Endothelial cell of umbilical vein (primary cell): ENCODE measurements around the gene LLCFC1. TPM values are rescaled to one million over a fixed set of nuclear protein-coding genes. Genes with fewer than 3 reads are reported as not detected.
"Not testable (repeated sequence)": the region's sequence is repeated elsewhere in the genome, so short reads cannot be mapped to it uniquely, and the experiment has no call there.

Source experiments
- BruUV-seq: library from RNA; stranded (reverse); fragments of 400-500 nt; replicated peaks from 2 replicates; lab custom pipeline; 2021; lab: Mats Ljungman, UMichigan
- CTCF ChIA-PET: fragments of 300-600, 350-600 bp; sonication (Branson Sonifier 250); formaldehyde crosslinking; loops from one replicate; lab custom pipeline; 2021; ENCODE audit warnings: antibody characterized with exemption, inconsistent platforms; lab: Charles Lee
- POLR2A ChIA-PET: fragments of 300-600, 350-600 bp; sonication (Branson Sonifier 250); formaldehyde crosslinking; loops from one replicate; lab custom pipeline; 2021; ENCODE audit warnings: antibody characterized with exemption, inconsistent platforms; lab: Charles Lee
- DNase-seq: peaks from one replicate; pipeline ENCODE4 v3.0.0-alpha.2; 2011; ENCODE audit warnings: low read depth, low spot score
- FAIRE-seq: peaks from 2 replicates; lab custom pipeline; 2011; peaks lifted over from hg19 to GRCh38; lab: Jason Lieb, UNC
- H2AFZ ChIP-seq: 2 replicates; pipeline ENCODE4 v1.6.0; 2012; ENCODE audit warnings: low read depth, low read length, control low read depth, inconsistent platforms
- H3K27ac ChIP-seq: 2 replicates; pipeline ENCODE4 v1.5.1; 2011; ENCODE audit warnings: low read depth, mild to moderate bottlenecking, control low read depth, low read length, moderate library complexity; ENCODE audit not compliant: insufficient read depth
- H3K27me3 ChIP-seq, 2 experiments: 2 replicates each; pipeline versions ENCODE4 v1.6.0 to v1.6.1; 2011; ENCODE audit warnings: low read length in 2 of 2, mixed read lengths in 1 of 2; ENCODE audit not compliant: control insufficient read depth in 2 of 2, insufficient read depth in 2 of 2
- H3K36me3 ChIP-seq, 2 experiments: 2 replicates in 1 of 2; 3 replicates in 1 of 2; pipeline ENCODE4 v1.5.1; 2011; ENCODE audit warnings: low read length in 2 of 2, mild to moderate bottlenecking in 1 of 2, moderate library complexity in 1 of 2; ENCODE audit not compliant: control insufficient read depth in 2 of 2, insufficient read depth in 2 of 2; ENCODE audit errors: extremely low read depth in 1 of 2
- H3K4me1 ChIP-seq: 3 replicates; pipeline ENCODE4 v1.5.1; 2011; ENCODE audit warnings: mild to moderate bottlenecking, low read length; ENCODE audit not compliant: control insufficient read depth, insufficient read depth; ENCODE audit errors: extremely low read depth
- H3K4me2 ChIP-seq: 2 replicates; pipeline ENCODE4 v1.6.1; 2011; ENCODE audit warnings: low read length, control low read depth, mixed read lengths; ENCODE audit not compliant: insufficient read depth
- H3K4me3 ChIP-seq, 3 experiments: fragments of 200-600 bp in 1 of 3; sonication (generic), shearing (Covaris generic) in 1 of 3; replicated peaks in 1 of 3; 2 replicates each; pipeline ENCODE4 v1.5.1; 2011 to 2016; ENCODE audit warnings: control low read depth in 3 of 3, low read length in 3 of 3, mild to moderate bottlenecking in 2 of 3, inconsistent platforms in 1 of 3, low read depth in 1 of 3, moderate library complexity in 1 of 3; ENCODE audit not compliant: insufficient read depth in 1 of 3
- H3K79me2 ChIP-seq: 2 replicates; pipeline ENCODE4 v1.6.0; 2012; ENCODE audit warnings: low read length, inconsistent platforms; ENCODE audit not compliant: control insufficient read depth, insufficient read depth
- H3K9ac ChIP-seq: replicated peaks from 2 replicates; pipeline ENCODE3; 2011; ENCODE audit warnings: low read length, control low read depth; ENCODE audit not compliant: insufficient read depth; ENCODE audit errors: extremely low read depth
- H3K9me1 ChIP-seq: replicated peaks from 3 replicates; pipeline ENCODE4 v1.6.0; 2011; ENCODE audit warnings: mild to moderate bottlenecking, low read length; ENCODE audit not compliant: control insufficient read depth, insufficient read depth; ENCODE audit errors: extremely low read depth
- H3K9me3 ChIP-seq: replicated peaks from 2 replicates; pipeline ENCODE4 v1.5.1; 2012; ENCODE audit warnings: low read length, inconsistent platforms; ENCODE audit not compliant: control insufficient read depth, insufficient read depth
- H4K20me1 ChIP-seq: replicated peaks from 2 replicates; pipeline ENCODE3; 2011; ENCODE audit warnings: mild to moderate bottlenecking, low read length; ENCODE audit not compliant: control insufficient read depth, insufficient read depth; ENCODE audit errors: extremely low read depth
- CTCF ChIP-seq, 2 donors: IDR thresholded peaks; 1 replicate in 1 of 2; 2 replicates in 1 of 2; pipeline ENCODE4 v1.5.1; 2011; ENCODE audit warnings: low read length in 2 of 2, mild to moderate bottlenecking in 2 of 2, moderate library complexity in 2 of 2, control low read depth in 1 of 2, inconsistent platforms in 1 of 2, low read depth in 1 of 2; ENCODE audit not compliant: insufficient read depth in 1 of 2; ENCODE audit errors: extremely low read depth in 1 of 2
- EZH2 ChIP-seq: IDR thresholded peaks from 2 replicates; pipeline ENCODE4 v1.6.1; 2012; ENCODE audit warnings: borderline replicate concordance, low read depth, mild to moderate bottlenecking, moderate library complexity, low read length, inconsistent platforms; ENCODE audit not compliant: severe bottlenecking
- FOS ChIP-seq: IDR thresholded peaks from 2 replicates; pipeline ENCODE4 v1.6.1; 2011; ENCODE audit warnings: mild to moderate bottlenecking, low read length, moderate library complexity, borderline replicate concordance; ENCODE audit not compliant: insufficient read depth
- GATA2 ChIP-seq: IDR thresholded peaks from 2 replicates; pipeline ENCODE4 v1.7.0; 2011; ENCODE audit warnings: low read depth, mild to moderate bottlenecking, moderate library complexity, mixed read lengths, low read length; ENCODE audit not compliant: insufficient read length, insufficient read depth
- JUN ChIP-seq: IDR thresholded peaks from 2 replicates; pipeline ENCODE4 v1.6.1; 2011; ENCODE audit warnings: borderline replicate concordance, low read depth; ENCODE audit not compliant: insufficient read length, insufficient read depth
- MYC ChIP-seq: IDR thresholded peaks from one replicate; pipeline ENCODE4 v1.6.1; 2011; ENCODE audit warnings: mild to moderate bottlenecking, low read depth, low read length
- POLR2A ChIP-seq: IDR thresholded peaks from 2 replicates; pipeline ENCODE4 v1.6.1; 2012; ENCODE audit warnings: low read depth, mild to moderate bottlenecking, control low read depth, low read length
- POLR2AphosphoS5 ChIP-seq: IDR thresholded peaks from 2 replicates; pipeline ENCODE4 v1.6.1; 2012; ENCODE audit warnings: low read depth, mild to moderate bottlenecking, control low read depth, low read length, moderate library complexity; ENCODE audit not compliant: insufficient read depth
- dilution Hi-C: fragments of 300-500 bp; cut with MboI; formaldehyde crosslinking; loops from one replicate; pipeline ENCODE4 v1.15.0; 2019; ENCODE audit warnings: low sequenced_read_pairs; ENCODE audit not compliant: extremely low pct_ligation_motif_present
- intact Hi-C: fragments of 100-400 bp; cut with micrococcal nuclease; formaldehyde crosslinking; loops from one replicate; pipeline ENCODE4 v1.10.0; 2022
- polyA plus RNA-seq, 4 experiments: library from polyadenylated mRNA; depleted of rRNA in 3 of 4; stranded (reverse) in 3 of 4; unstranded in 1 of 4; fragments of >200 nt; gene quantifications; 2 replicates each; pipeline versions ENCODE4 v1.2.1 to v1.2.3, GENCODE V29; 2011 to 2012; ENCODE audit warnings: missing spikeins in 1 of 4
- total RNA-seq: library from RNA; stranded (reverse); gene quantifications from 2 replicates; pipeline ENCODE4 v1.2.3, GENCODE V29; 2021
- TF ChIP-seq, protein P1 (sequence below): IDR thresholded peaks from 2 replicates; pipeline ENCODE4 v1.6.1; 2011; ENCODE audit not compliant: insufficient read depth, insufficient read length

Gene LLCFC1
- total and polyA plus RNA-seq, 2 donors (not counting 3 experiments of a cell fraction or from before 2014, with no cell fraction given): not detected

GRCh38 chr7:142969183-142969582 is 29.9 kb downstream of the LLCFC1 start:
- Histone ChIP-seq H3K4me3 (no peak overlapping the region), H4K20me1 (no peaks in the 10 kb centered on the region), H3K9me1 (no peaks in the 10 kb centered on the region), H3K36me3 (no peaks in the 10 kb centered on the region), H3K27ac (no peak overlapping the region), H2AFZ (no peak overlapping the region), H3K79me2 (no peaks in the 10 kb centered on the region), H3K4me1 (no peaks in the 10 kb centered on the region), H3K4me2 (no peak overlapping the region), H3K27me3 (no peaks in the 10 kb centered on the region), H3K9ac (no peak overlapping the region), H3K9me3 (no peaks in the 10 kb centered on the region)
- no peak for DNase-seq
- TF ChIP-seq CTCF (IDR thresholded peaks at IDR 0.05; ENCODE audit: extremely low read depth in 1 of 2, insufficient read depth in 1 of 2, low read depth in 1 of 2, low read length in 2 of 2) (no peak), FOS (no peak), POLR2AphosphoS5 (no peak), MYC (no peak), JUN (no peak)
- CTCF ChIA-PET: no interaction called here
- BruUV-seq: no TSS peak
- dilution Hi-C loops: no loop called here
- no peak for FAIRE-seq
- intact Hi-C loops: no loop called here
- POLR2A ChIA-PET: no interaction called here

GRCh38 chr7:142974626-142975025 is 35.3 kb downstream of the LLCFC1 start:
- Histone ChIP-seq H3K4me3 (no peak overlapping the region), H2AFZ (no peak overlapping the region), H4K20me1 (no peaks in the 10 kb centered on the region), H3K4me1 (no peaks in the 10 kb centered on the region), H3K27ac (no peak overlapping the region), H3K36me3 (no peaks in the 10 kb centered on the region), H3K9ac (no peak overlapping the region), H3K79me2 (no peaks in the 10 kb centered on the region), H3K4me2 (no peak overlapping the region), H3K9me1 (no peaks in the 10 kb centered on the region), H3K9me3 (no peaks in the 10 kb centered on the region), H3K27me3 (no peaks in the 10 kb centered on the region)
- BruUV-seq: no TSS peak
- TF ChIP-seq, protein P1, sequence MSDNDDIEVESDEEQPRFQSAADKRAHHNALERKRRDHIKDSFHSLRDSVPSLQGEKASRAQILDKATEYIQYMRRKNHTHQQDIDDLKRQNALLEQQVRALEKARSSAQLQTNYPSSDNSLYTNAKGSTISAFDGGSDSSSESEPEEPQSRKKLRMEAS: no peak
- TF ChIP-seq MYC (no peak), POLR2AphosphoS5 (no peak), GATA2 (no peak), POLR2A (no peak), EZH2 (no peak), JUN (no peak)
- FAIRE-seq: no peak
- no peak for DNase-seq
- CTCF ChIA-PET: interaction anchor here (1.0 kb wide), 1 partner anchor 29 kb away, joined by 4 read pairs; no protein-coding TSS in a partner anchor
- intact Hi-C loops: no loop called here
- POLR2A ChIA-PET: no interaction called here
- dilution Hi-C loops: no loop called here

GRCh38 chr7:142978402-142978801 is 39.1 kb downstream of the LLCFC1 start:
- H3K79me2 ChIP-seq, POLR2A ChIA-PET, H3K4me2 ChIP-seq, H3K9me1 ChIP-seq, H3K4me3 ChIP-seq, BruUV-seq, intact Hi-C loops, CTCF ChIA-PET, H3K27ac ChIP-seq, H3K36me3 ChIP-seq, FAIRE-seq, H2AFZ ChIP-seq, DNase-seq, H3K9ac ChIP-seq, H4K20me1 ChIP-seq, H3K4me1 ChIP-seq, dilution Hi-C loops, H3K9me3 ChIP-seq, H3K27me3 ChIP-seq: not testable (repeated sequence)
